GM19467 (cell line): ENCODE results near the gene SLC9A7.
"Not testable (repeated sequence)": the region's sequence is repeated elsewhere in the genome, so short reads cannot be mapped to it uniquely, and the experiment has no call there.

Source experiments
- ATAC-seq: cut with Tn5 transposase; IDR thresholded peaks from one replicate; pipeline ENCODE4 v1.9.1; 2021; ENCODE audit warnings: mild to moderate bottlenecking, moderate library complexity; ENCODE audit not compliant: unreplicated experiment

SLC9A7 gene

DNA sequence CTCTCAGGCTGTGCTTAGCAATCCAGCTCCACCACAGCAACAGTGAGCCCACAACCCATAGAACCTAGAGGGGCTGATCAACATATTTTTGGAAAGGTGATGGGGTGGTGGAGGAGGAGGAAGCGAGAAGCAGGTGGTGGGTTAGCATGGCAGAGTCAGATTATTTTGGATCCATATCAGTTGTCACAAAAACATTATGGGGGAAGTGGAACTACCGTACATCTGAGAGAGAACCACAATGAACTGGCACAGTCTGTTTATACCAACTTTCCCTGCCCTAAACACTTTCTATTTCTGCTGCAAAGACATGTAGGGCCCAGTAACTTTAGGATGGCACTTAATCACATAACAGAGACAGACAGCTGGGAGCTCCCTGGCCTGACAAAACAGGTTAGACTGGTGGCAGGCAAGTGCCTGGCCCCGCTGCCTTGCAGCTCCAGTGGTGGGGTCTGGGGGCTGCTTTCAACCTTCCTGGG, 4.3 kb downstream of the SLC9A7 start:
- ATAC-seq: no peak

DNA sequence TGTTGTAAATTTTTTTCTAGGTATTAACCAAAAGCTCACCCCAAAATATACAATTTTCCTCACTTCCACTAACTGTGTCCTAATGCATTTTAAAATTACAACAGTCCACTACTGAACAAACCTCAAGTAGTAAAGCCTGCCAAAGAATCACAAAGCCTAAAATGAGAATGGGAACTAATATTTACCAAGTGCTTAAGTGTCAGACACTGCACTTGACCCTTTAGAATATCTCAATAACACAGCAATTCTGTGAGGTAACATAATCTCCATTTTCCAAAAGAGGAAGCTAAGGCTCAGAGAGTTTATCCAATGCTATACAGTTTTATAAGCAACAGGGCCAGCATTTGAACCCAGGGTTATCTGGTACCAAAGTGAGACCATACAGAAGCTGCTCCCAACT, 4.9 kb downstream of the SLC9A7 start:
- ATAC-seq: no peak

GRCh38 chrX:46750889-46751288, 8.0 kb downstream of the SLC9A7 start:
- ATAC-seq: no peak

- ATAC-seq: no peak
Observed at GRCh38 chrX:46744009-46744408, 14.9 kb downstream of the SLC9A7 start.

- ATAC-seq: no peak
Observed at GRCh38 chrX:46743046-46743445, 15.9 kb downstream of the SLC9A7 start.

DNA sequence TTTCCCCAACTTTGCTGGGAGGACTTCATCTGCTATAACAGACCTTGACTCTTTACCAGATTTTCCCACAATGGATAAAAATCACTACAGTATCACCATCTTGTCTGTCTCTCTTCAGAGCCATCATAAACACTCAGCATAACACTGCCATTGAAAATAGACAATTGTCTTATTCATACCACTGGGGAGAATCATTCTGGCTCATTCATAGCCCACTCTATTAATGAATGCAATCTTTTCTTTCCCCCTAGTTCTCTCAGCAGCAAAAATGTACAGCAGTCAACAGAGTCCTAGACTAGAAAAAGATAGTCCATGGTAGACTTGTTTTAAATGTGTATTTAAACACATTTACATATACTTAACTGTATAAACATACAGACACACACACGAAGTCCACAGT, 19.2 kb downstream of the SLC9A7 start:
- no peak for ATAC-seq

GRCh38 chrX:46737462-46737861, 21.5 kb downstream of the SLC9A7 start:
- ATAC-seq: no peak

- ATAC-seq: no peak
Observed at GRCh38 chrX:46737041-46737440, 21.9 kb downstream of the SLC9A7 start.

- no peak for ATAC-seq
Observed at GRCh38 chrX:46735622-46736021, 23.3 kb downstream of the SLC9A7 start.

- no peak for ATAC-seq
Observed at GRCh38 chrX:46733226-46733625, 25.7 kb downstream of the SLC9A7 start.

- ATAC-seq: no peak
Observed at GRCh38 chrX:46730765-46731164, 28.2 kb downstream of the SLC9A7 start.

GRCh38 chrX:46727441-46727840, 31.5 kb downstream of the SLC9A7 start:
- ATAC-seq: no peak

DNA sequence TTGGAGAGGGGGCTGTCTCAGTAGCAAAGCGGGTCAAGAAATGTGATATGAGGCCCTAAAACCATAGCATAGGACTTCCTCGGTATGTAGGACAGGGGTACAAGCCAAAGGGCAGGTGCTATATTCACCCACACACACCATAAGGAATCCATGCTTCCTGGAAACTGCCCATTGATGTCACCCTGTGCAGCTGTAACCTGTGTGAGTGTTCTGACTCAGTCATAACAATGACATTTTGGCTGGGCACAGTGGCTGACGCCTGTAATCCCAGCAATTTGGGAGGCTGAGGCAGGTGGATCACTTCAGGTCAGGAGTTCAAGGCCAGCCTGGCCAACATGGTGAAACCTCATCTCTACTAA, 35.4 kb downstream of the SLC9A7 start:
- ATAC-seq: not testable (repeated sequence)

- no peak for ATAC-seq
Observed at GRCh38 chrX:46722742-46723568, 36.0 kb downstream of the SLC9A7 start.

DNA sequence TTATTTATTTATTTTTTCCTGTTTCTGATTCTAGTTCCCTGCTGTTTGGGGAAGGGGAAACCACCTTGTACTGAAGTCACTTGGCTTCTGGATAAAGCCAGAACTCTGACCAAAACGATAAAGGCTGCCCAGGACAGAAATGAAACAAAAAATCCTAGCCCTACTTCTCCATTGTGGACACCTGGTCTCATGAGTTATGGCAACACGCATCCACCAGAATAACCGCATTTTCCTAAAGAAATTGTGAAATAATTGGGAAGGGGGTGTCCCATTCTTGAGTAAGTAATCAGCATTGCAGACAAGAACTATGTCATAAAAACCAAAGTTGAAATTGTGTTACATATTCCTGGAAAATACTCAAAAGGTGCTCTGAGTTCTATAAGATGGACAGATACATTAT, 42.1 kb downstream of the SLC9A7 start:
- ATAC-seq: no peak

- ATAC-seq: no peak
Observed at GRCh38 chrX:46715997-46716396, 42.9 kb downstream of the SLC9A7 start.

DNA sequence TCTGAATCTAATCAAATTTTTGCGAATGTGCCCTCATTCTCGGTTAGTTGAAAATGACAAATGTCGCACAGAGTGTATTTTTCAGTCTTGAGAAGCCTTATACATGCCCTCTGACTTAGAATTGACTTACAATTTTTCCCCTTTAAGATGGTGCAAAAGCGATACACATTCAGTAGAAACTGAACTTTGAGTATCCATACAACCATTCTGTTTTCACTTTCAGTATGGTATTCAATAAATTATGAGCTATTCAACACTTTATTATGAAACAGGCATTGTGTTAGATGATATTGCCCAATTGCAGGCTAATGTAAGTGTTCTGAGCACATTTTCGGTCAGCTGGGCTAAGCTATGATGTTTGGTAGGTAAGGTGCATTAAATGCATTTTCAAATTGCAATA, 43.4 kb downstream of the SLC9A7 start:
- no peak for ATAC-seq

GRCh38 chrX:46713672-46714490, 45.0 kb downstream of the SLC9A7 start:
- ATAC-seq: peak; percentile 47

GRCh38 chrX:46712764-46713163, 46.2 kb downstream of the SLC9A7 start:
- ATAC-seq: no peak

DNA sequence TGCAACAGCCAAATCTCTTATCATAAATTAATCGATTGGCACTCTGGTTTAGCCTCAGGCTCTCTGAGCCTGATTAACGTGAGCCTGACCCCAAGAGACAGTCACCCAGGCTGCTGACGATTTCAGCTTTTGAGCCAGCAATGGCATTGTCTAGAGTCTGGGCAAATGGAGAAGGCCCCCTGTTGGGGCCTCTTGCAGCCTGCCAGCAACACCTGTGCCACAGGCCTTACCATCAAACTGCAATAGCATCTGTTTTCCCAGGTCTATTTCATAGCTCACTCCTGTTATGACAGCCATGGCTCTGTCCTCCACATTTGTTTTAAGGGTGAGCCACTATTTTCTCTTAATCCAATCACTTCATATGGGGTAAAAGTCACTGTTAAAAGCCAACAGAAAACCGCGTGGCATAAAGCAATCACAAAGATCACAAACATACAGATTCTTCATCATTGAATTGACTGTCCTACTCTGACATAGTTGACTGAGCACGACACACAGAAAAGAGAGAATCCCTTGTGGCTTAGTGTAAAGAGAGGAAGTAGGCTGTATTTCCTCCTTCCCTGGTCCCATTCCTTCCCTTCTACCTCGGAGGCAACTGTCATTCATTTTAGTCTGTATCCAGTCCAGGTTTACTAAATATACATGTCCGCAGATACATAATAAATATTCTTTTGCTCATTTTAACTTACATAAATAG, 47.8 kb downstream of the SLC9A7 start:
- no peak for ATAC-seq

DNA sequence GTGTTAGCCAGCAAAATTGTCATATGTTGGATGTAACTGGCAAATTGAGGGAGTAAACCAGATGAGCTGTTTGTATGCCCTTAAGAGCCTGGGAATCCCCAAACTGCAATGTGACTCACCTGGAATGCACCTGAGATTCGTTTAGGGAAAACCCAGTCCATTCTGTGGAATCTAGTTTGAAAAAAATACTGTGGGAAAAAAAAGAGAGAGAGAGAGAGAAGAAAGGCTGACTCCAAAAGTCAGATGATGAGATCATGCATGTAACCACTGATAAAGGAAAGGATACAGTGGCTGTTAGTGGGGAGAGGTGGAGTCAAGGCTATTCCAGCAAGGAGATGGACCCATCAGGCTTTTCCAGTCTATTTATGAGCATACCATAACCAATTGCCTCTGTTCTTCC, 48.5 kb downstream of the SLC9A7 start:
- ATAC-seq: no peak
